HFF-Myc (cell line): Measurements from ENCODE around the gene LIMS2.

ENCODE experiments used
- DNase-seq: peaks from one replicate; pipeline ENCODE4 v3.0.0-alpha.2; 2011; ENCODE audit warnings: low read depth; ENCODE audit errors: extremely low read depth
- H3K4me3 ChIP-seq: replicated peaks from 2 replicates; pipeline ENCODE4 v1.5.1; 2011; ENCODE audit warnings: low read depth, mild to moderate bottlenecking, control low read depth, low read length
- CTCF ChIP-seq: IDR thresholded peaks from 2 replicates; pipeline ENCODE4 v1.5.1; 2012; ENCODE audit warnings: mild to moderate bottlenecking, low read depth, low read length, control low read depth; ENCODE audit errors: missing control alignments

LIMS2 gene

DNA sequence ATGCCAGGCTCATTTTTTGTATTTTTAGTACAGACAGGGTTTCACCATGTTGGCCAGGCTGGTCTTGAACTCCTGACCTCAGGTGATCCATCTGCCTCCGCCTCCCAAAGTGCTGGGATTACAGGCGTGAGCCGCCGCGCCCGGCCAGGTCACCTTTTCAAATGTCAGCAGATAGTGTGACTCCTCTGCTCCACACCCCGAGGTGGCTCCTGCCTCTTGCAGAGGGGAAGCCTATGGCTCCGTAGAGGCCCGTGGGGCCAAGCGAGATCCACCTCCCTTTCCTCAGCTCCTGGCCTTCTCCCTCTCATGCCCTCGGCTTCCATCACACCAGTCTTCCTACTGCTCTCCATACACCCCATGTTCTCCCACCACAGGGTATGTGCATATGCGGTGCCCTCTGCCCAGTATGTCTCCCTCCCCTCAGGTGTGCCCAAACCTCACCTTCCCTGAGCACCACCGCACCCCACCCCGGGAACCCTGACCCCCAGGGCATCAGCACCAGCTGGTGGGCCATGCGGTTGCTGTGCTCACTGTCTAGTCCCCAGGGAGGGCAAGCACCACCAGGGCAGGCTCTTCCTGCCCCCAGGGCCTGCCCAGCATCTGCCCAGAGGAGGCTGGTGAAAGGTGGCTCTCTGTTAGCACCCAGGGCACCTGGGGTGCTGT, 18.6 kb downstream of the LIMS2 start:
- H3K4me3 ChIP-seq = no peak overlapping the region
- TF ChIP-seq CTCF = no peak
- no peak for DNase-seq

- no peak for DNase-seq
- TF ChIP-seq CTCF = no peak
- H3K4me3 ChIP-seq = no peak overlapping the region
Observed at GRCh38 chr2:127655209-127656073, 19.9 kb downstream of the LIMS2 start.

GRCh38 chr2:127654838-127655175, 20.5 kb downstream of the LIMS2 start:
- no peak for TF ChIP-seq CTCF
- DNase-seq = no peak
- H3K4me3 ChIP-seq = no peak overlapping the region

- no peak overlapping the region for H3K4me3 ChIP-seq
- TF ChIP-seq CTCF = no peak
- no peak for DNase-seq
Observed at GRCh38 chr2:127654084-127654837, 21.1 kb downstream of the LIMS2 start.

DNA sequence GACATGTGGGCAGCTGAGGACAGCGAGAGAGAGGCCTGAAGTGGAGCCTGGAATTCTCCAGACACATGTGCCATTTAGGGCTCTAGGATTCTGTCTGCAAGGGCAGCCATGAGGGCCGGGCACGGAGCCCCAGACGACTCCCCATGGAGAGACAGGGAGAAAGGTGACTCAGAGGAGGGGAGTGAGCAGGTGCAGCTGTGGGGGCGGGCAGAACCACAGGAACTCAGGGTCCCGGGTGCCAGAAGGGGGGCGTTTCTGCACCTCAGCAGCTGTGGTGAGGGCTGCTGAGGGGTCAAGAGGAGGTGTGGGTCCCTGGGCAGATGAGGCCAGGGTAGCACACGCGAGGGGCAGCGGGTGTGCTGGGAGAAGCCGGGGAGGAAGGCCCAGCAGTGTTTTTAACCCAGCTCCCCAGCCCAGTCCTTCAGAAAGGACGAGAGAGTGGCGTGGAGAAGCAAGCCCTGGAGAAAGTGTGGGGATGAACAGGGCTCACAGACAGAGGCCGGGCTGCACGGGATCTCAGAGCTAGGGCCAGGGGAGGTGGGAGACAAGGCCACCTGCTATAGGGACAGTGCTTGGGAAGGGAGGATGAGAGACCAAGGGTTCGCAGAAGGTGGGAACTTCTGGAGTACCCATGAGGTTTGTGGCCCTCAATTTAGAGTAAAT, 21.8 kb downstream of the LIMS2 start:
- no peak for TF ChIP-seq CTCF
- no peak overlapping the region for H3K4me3 ChIP-seq
- no peak for DNase-seq

DNA sequence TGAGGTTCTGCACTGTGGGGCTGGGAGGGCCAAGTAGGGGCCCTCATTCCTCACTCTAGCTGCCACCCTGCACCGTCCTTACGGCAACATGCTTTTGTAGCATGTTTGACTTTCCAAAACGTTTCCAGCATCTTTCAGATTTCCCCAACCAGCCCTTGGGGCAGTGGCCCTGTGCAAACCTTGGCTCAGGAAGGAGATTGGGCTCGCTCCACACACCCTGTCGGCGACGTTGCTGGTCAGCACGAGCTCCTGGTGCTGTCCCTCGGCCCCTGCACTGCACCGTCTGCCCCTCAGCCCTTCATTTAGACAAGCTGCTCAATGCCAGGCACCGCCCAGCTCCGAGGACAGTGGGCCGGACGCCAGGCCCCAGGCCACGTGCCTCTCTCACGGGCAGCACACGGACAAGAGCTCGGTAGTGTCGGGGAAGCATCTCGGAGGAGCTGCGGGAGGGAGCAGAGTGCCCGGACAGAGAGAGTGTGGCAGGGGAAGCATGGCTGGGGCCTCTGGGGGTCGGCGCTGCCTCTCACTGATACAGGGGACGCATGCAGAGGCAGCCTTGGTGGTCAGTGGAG, 22.5 kb downstream of the LIMS2 start:
- no peak for DNase-seq
- no peak overlapping the region for H3K4me3 ChIP-seq
- TF ChIP-seq CTCF = no peak
